Breast epithelium (tissue), 4 donors: ENCODE measurements around the gene CAMK2B. TPM values are rescaled to one million over a fixed set of nuclear protein-coding genes. Genes with fewer than 3 reads are reported as not detected.

Experiments used
- DNase-seq, 2 donors: peaks; one replicate each; pipeline ENCODE4 v3.0.0-alpha.2; 2019; ENCODE audit warnings: low spot score in 2 of 2
- H3K27ac ChIP-seq, 2 donors: fragments of 200-600 bp; sonication (generic) in 1 of 2; one replicate each; pipeline ENCODE4 v1.5.1; 2016 to 2019; ENCODE audit warnings: mild to moderate bottlenecking in 1 of 2
- H3K27me3 ChIP-seq, 2 donors: fragments of 200-600 bp; sonication (generic) in 1 of 2; one replicate each; pipeline versions ENCODE4 v1.5.1 to v1.6.0; 2017 to 2019; ENCODE audit warnings: control low read depth in 1 of 2, mild to moderate bottlenecking in 1 of 2
- H3K36me3 ChIP-seq: fragments of 200-600 bp; one replicate; pipeline ENCODE4 v1.5.1; 2019
- H3K4me1 ChIP-seq, 2 donors: fragments of 200-600 bp; sonication (generic); one replicate each; pipeline ENCODE4 v1.5.1; 2016 to 2019; ENCODE audit warnings: control low read depth in 1 of 2
- H3K4me3 ChIP-seq, 3 donors: fragments of 200-600 bp; sonication (generic); 1 replicate in 2 of 3; 2 replicates in 1 of 3; pipeline ENCODE4 v1.5.1; 2016 to 2019; ENCODE audit warnings: mild to moderate bottlenecking in 3 of 3, moderate library complexity in 2 of 3
- H3K9me3 ChIP-seq, 2 donors: fragments of 200-600 bp; sonication (generic) in 1 of 2; one replicate each; pipeline ENCODE4 v1.5.1; 2016 to 2019; ENCODE audit warnings: control low read depth in 1 of 2
- CTCF ChIP-seq, 3 donors: fragments of 450-650 bp; IDR thresholded peaks; one replicate each; pipeline ENCODE4 v1.5.1; 2016 to 2017; ENCODE audit warnings: antibody characterized with exemption in 3 of 3, mild to moderate bottlenecking in 3 of 3, moderate library complexity in 3 of 3
- POLR2A ChIP-seq: fragments of 450-650 bp; IDR thresholded peaks from one replicate; pipeline ENCODE4 v1.6.1; 2016; ENCODE audit warnings: antibody characterized with exemption, mild to moderate bottlenecking, moderate library complexity
- POLR2AphosphoS5 ChIP-seq, 3 donors: sonication (generic); formaldehyde crosslinking; IDR thresholded peaks; one replicate each; pipeline ENCODE4 v1.6.1; 2017; ENCODE audit warnings: antibody characterized with exemption in 3 of 3
- intact Hi-C: fragments of 100-400 bp; cut with DNase I; formaldehyde crosslinking; loops from one replicate; pipeline ENCODE4 v1.15.1; 2023; ENCODE audit warnings: low total_unique reads
- total RNA-seq, 3 donors: library from RNA; depleted of rRNA; stranded (reverse); fragments of >200 nt; gene quantifications; one replicate each; pipeline ENCODE4 v1.1.0, GENCODE V29; 2016

CAMK2B gene
- total RNA-seq, 3 donors from 2014 or later = 2.0 to 9.2 TPM; not detected in 1

DNA sequence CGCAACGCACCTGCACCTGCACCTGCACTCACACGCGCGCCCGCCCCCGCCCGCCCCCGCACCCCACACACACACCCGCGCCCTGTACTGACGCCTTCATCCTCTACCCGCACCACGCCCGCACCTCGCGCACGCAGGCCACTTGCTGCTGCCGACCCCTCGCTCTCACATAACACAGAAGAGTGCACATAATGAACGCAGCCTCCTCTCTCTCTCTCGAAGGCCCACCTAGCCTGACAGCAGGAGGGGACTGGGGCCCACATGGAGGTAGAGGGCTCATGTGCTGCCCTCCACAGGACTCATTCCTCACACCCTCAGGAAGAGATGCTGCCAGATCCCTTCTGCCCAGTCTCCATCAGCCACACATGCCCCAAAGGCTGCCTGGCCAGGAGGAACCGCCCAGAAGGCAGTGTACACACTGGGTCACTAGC, 432 bp upstream of the CAMK2B start:
- peaks cover 0 to 24% of the 10 kb centered on the region in 2 donors for H3K27me3 ChIP-seq
- peak in 1 of 2 donors; percentile 14 for DNase-seq
- TF ChIP-seq POLR2AphosphoS5 (IDR thresholded peaks at IDR 0.05) (no peak), CTCF (IDR thresholded peaks at IDR 0.05) (no peak), POLR2A (no peak)
- H3K9me3 ChIP-seq = no peaks in the 10 kb centered on the region
- H3K4me3 ChIP-seq = peak overlapping the region in 2 of 3 donors; percentile 45 to 65
- H3K36me3 ChIP-seq = no peaks in the 10 kb centered on the region
- no peak overlapping the region for H3K27ac ChIP-seq
- intact Hi-C loops = no loop called here
- no peaks in the 10 kb centered on the region for H3K4me1 ChIP-seq

GRCh38 chr7:44324481-44325200, 753 bp downstream of the CAMK2B start:
- DNase-seq = no peak
- no peak overlapping the region for H3K27ac ChIP-seq
- H3K36me3 ChIP-seq = no peaks in the 10 kb centered on the region
- TF ChIP-seq POLR2AphosphoS5 (IDR thresholded peaks at IDR 0.05) = no peak
- no peak for TF ChIP-seq POLR2A
- no peak for TF ChIP-seq CTCF (IDR thresholded peaks at IDR 0.05)
- intact Hi-C loops = no loop called here
- H3K9me3 ChIP-seq = no peaks in the 10 kb centered on the region
- H3K4me3 ChIP-seq = peak overlapping the region; percentile 11 to 65 (median 45)
- H3K4me1 ChIP-seq = no peaks in the 10 kb centered on the region
- peaks cover 0 to 24% of the 10 kb centered on the region in 2 donors for H3K27me3 ChIP-seq

GRCh38 chr7:44324204-44324480, 1.3 kb downstream of the CAMK2B start:
- no peak overlapping the region for H3K4me3 ChIP-seq
- no peak overlapping the region for H3K27ac ChIP-seq
- intact Hi-C loops = no loop called here
- TF ChIP-seq POLR2A (no peak), CTCF (IDR thresholded peaks at IDR 0.05) (no peak), POLR2AphosphoS5 (IDR thresholded peaks at IDR 0.05) (no peak)
- H3K27me3 ChIP-seq = peaks cover 0 to 24% of the 10 kb centered on the region in 2 donors
- no peaks in the 10 kb centered on the region for H3K9me3 ChIP-seq
- no peak for DNase-seq
- no peaks in the 10 kb centered on the region for H3K4me1 ChIP-seq
- no peaks in the 10 kb centered on the region for H3K36me3 ChIP-seq

GRCh38 chr7:44323381-44324203, 1.8 kb downstream of the CAMK2B start:
- Histone ChIP-seq H3K27me3 (peaks cover 0 to 24% of the 10 kb centered on the region in 2 donors), H3K4me1 (no peaks in the 10 kb centered on the region), H3K36me3 (no peaks in the 10 kb centered on the region), H3K4me3 (no peak overlapping the region), H3K9me3 (no peaks in the 10 kb centered on the region), H3K27ac (no peak overlapping the region)
- TF ChIP-seq POLR2A (no peak), POLR2AphosphoS5 (IDR thresholded peaks at IDR 0.05) (no peak), CTCF (IDR thresholded peaks at IDR 0.05) (no peak)
- intact Hi-C loops = no loop called here
- DNase-seq = no peak
